HG03060 (cell line): ENCODE data around the gene LGALS9B.
"Not testable (repeated sequence)": the region's sequence is repeated elsewhere in the genome, so short reads cannot be mapped to it uniquely, and the experiment has no call there.

Experiments
- ATAC-seq: cut with Tn5 transposase; IDR thresholded peaks from one replicate; pipeline ENCODE4 v1.9.1; 2021; ENCODE audit warnings: low read depth, moderate number of reproducible peaks; ENCODE audit not compliant: unreplicated experiment

The LGALS9B gene

GRCh38 chr17:20467447-20467846, at the start of gene LGALS9B:
LGALS9B (minus strand) TSS chr17:20467539; CDS start chr17:20467470, 69 bp downstream.
- peak; percentile 71 for ATAC-seq

- not testable (repeated sequence) for ATAC-seq
Measured at GRCh38 chr17:20516986-20517385, 49.6 kb upstream of the LGALS9B start.

- not testable (repeated sequence) for ATAC-seq
Measured at GRCh38 chr17:20515099-20515498, 47.8 kb upstream of the LGALS9B start.

- not testable (repeated sequence) for ATAC-seq
Measured at GRCh38 chr17:20513539-20513938, 46.2 kb upstream of the LGALS9B start.

- ATAC-seq: not testable (repeated sequence)
Measured at GRCh38 chr17:20512378-20512777, 45.0 kb upstream of the LGALS9B start.

- not testable (repeated sequence) for ATAC-seq
Measured at GRCh38 chr17:20511778-20512177, 44.4 kb upstream of the LGALS9B start.

GRCh38 chr17:20505333-20505732, 38.0 kb upstream of the LGALS9B start:
- not testable (repeated sequence) for ATAC-seq

- ATAC-seq: not testable (repeated sequence)
Measured at GRCh38 chr17:20504388-20505066, 37.2 kb upstream of the LGALS9B start.

- not testable (repeated sequence) for ATAC-seq
Measured at GRCh38 chr17:20501896-20502295, 34.6 kb upstream of the LGALS9B start.

GRCh38 chr17:20500346-20500745, 33.0 kb upstream of the LGALS9B start:
- not testable (repeated sequence) for ATAC-seq

GRCh38 chr17:20495420-20495819, 28.1 kb upstream of the LGALS9B start:
- not testable (repeated sequence) for ATAC-seq

GRCh38 chr17:20494735-20495134, 27.4 kb upstream of the LGALS9B start:
- ATAC-seq: not testable (repeated sequence)

GRCh38 chr17:20494147-20494546, 26.8 kb upstream of the LGALS9B start:
- ATAC-seq: not testable (repeated sequence)

- ATAC-seq: not testable (repeated sequence)
Measured at GRCh38 chr17:20492971-20493370, 25.6 kb upstream of the LGALS9B start.

- not testable (repeated sequence) for ATAC-seq
Measured at GRCh38 chr17:20492099-20492498, 24.8 kb upstream of the LGALS9B start.

GRCh38 chr17:20484930-20485329, 17.6 kb upstream of the LGALS9B start:
- ATAC-seq: not testable (repeated sequence)

- ATAC-seq: not testable (repeated sequence)
Measured at GRCh38 chr17:20479889-20480591, 12.7 kb upstream of the LGALS9B start.

GRCh38 chr17:20477398-20478071, 10.2 kb upstream of the LGALS9B start:
- ATAC-seq: not testable (repeated sequence)

- not testable (repeated sequence) for ATAC-seq
Measured at GRCh38 chr17:20475137-20475831, 7.9 kb upstream of the LGALS9B start.

- not testable (repeated sequence) for ATAC-seq
Measured at GRCh38 chr17:20474081-20474480, 6.7 kb upstream of the LGALS9B start.
